HEK293 (cell line): ENCODE measurements around the gene DYRK4.
A peak's percentile ranks its signal among the peaks of the same experiment; 100 is the strongest.

Source experiments
- BCL11B ChIP-seq: fragments of 450-650 bp; formaldehyde crosslinking; IDR thresholded peaks from 2 replicates; pipeline ENCODE4 v1.5.1; 2016; ENCODE audit warnings: low read depth, missing biosample characterization, missing genetic modification characterization
- CTCF ChIP-seq: fragments of 450-650 bp; formaldehyde crosslinking; IDR thresholded peaks from 2 replicates; pipeline ENCODE4 v1.5.1; 2016; ENCODE audit warnings: missing biosample characterization, missing genetic modification characterization
- HIC1 ChIP-seq: fragments of 450-650 bp; formaldehyde crosslinking; IDR thresholded peaks from 2 replicates; pipeline ENCODE4 v1.5.1; 2016; ENCODE audit warnings: missing biosample characterization, missing genetic modification characterization
- HOXC10 ChIP-seq: sonication (generic); formaldehyde crosslinking; IDR thresholded peaks from 2 replicates; pipeline ENCODE4 v1.8.1; 2023; ENCODE audit warnings: mild to moderate bottlenecking, missing genetic modification reagents
- INSM2 ChIP-seq: fragments of 450-650 bp; formaldehyde crosslinking; IDR thresholded peaks from 2 replicates; pipeline ENCODE4 v1.5.1; 2016; ENCODE audit warnings: missing biosample characterization, missing genetic modification characterization
- KLF1 ChIP-seq: fragments of 450-650 bp; formaldehyde crosslinking; IDR thresholded peaks from 2 replicates; pipeline ENCODE4 v1.5.1; 2016; ENCODE audit warnings: missing biosample characterization, missing genetic modification characterization
- MEIS1 ChIP-seq: sonication (generic); formaldehyde crosslinking; IDR thresholded peaks from 2 replicates; pipeline ENCODE4 v1.8.1; 2022; ENCODE audit warnings: missing genetic modification reagents, mild to moderate bottlenecking, borderline replicate concordance
- PRDM1 ChIP-seq: fragments of 450-650 bp; formaldehyde crosslinking; IDR thresholded peaks from 2 replicates; pipeline ENCODE4; 2016; ENCODE audit warnings: missing biosample characterization, missing genetic modification characterization
- RBAK ChIP-seq: fragments of 450-650 bp; formaldehyde crosslinking; IDR thresholded peaks from 2 replicates; pipeline ENCODE4 v1.5.1; 2016; ENCODE audit warnings: missing biosample characterization, missing genetic modification characterization
- SALL2 ChIP-seq: fragments of 450-650 bp; formaldehyde crosslinking; IDR thresholded peaks from 2 replicates; pipeline ENCODE4 v1.5.0; 2017; ENCODE audit warnings: missing biosample characterization, mild to moderate bottlenecking, missing genetic modification characterization, borderline replicate concordance
- YY1 ChIP-seq: fragments of 450-650 bp; formaldehyde crosslinking; IDR thresholded peaks from 2 replicates; pipeline ENCODE4 v1.5.1; 2018; ENCODE audit warnings: missing biosample characterization, missing genetic modification characterization
- YY2 ChIP-seq: fragments of 450-650 bp; formaldehyde crosslinking; IDR thresholded peaks from 2 replicates; pipeline ENCODE4 v1.5.1; 2016; ENCODE audit warnings: missing biosample characterization, missing genetic modification characterization
- ZBTB44 ChIP-seq: fragments of 450-650 bp; IDR thresholded peaks from 2 replicates; pipeline ENCODE4 v1.5.1; 2018; ENCODE audit warnings: missing biosample characterization, mild to moderate bottlenecking, missing genetic modification characterization
- ZBTB8A ChIP-seq: fragments of 450-650 bp; formaldehyde crosslinking; IDR thresholded peaks from 2 replicates; pipeline ENCODE4 v1.5.1; 2016; ENCODE audit warnings: missing biosample characterization, missing genetic modification characterization
- ZNF132 ChIP-seq: fragments of 450-650 bp; formaldehyde crosslinking; IDR thresholded peaks from 2 replicates; pipeline ENCODE4 v1.5.1; 2017; ENCODE audit warnings: missing biosample characterization, missing genetic modification characterization, borderline replicate concordance
- ZNF146 ChIP-seq: fragments of 450-650 bp; formaldehyde crosslinking; IDR thresholded peaks from 2 replicates; pipeline ENCODE4 v1.5.1; 2016; ENCODE audit warnings: missing biosample characterization, missing genetic modification characterization
- ZNF148 ChIP-seq: fragments of 450-650 bp; formaldehyde crosslinking; IDR thresholded peaks from 2 replicates; pipeline ENCODE4 v1.5.0; 2017; ENCODE audit warnings: missing biosample characterization, missing genetic modification characterization, borderline replicate concordance
- ZNF157 ChIP-seq: fragments of 450-650 bp; formaldehyde crosslinking; IDR thresholded peaks from 2 replicates; pipeline ENCODE4 v1.5.1; 2016; ENCODE audit warnings: missing biosample characterization, missing genetic modification characterization
- ZNF239 ChIP-seq: fragments of 450-650 bp; formaldehyde crosslinking; IDR thresholded peaks from 2 replicates; pipeline ENCODE4 v1.5.1; 2016; ENCODE audit warnings: missing biosample characterization, missing genetic modification characterization
- ZNF311 ChIP-seq: fragments of 450-650 bp; formaldehyde crosslinking; IDR thresholded peaks from 2 replicates; pipeline ENCODE4 v1.5.1; 2017; ENCODE audit warnings: missing biosample characterization, missing genetic modification characterization, borderline replicate concordance
- ZNF514 ChIP-seq: fragments of 450-650 bp; formaldehyde crosslinking; IDR thresholded peaks from 2 replicates; pipeline ENCODE4 v1.5.1; 2016; ENCODE audit warnings: missing biosample characterization, missing genetic modification characterization
- ZNF624 ChIP-seq: fragments of 450-650 bp; formaldehyde crosslinking; IDR thresholded peaks from 2 replicates; pipeline ENCODE4 v1.5.1; 2017; ENCODE audit warnings: missing biosample characterization, missing genetic modification characterization
- ZNF658 ChIP-seq: fragments of 450-650 bp; formaldehyde crosslinking; IDR thresholded peaks from 2 replicates; pipeline ENCODE4; 2016; ENCODE audit warnings: missing biosample characterization, missing genetic modification characterization
- ZNF843 ChIP-seq: fragments of 450-650 bp; formaldehyde crosslinking; IDR thresholded peaks from 2 replicates; pipeline ENCODE4 v1.5.1; 2016; ENCODE audit warnings: missing biosample characterization, missing genetic modification characterization
- ZSCAN5A ChIP-seq: fragments of 450-650 bp; formaldehyde crosslinking; IDR thresholded peaks from 2 replicates; pipeline ENCODE4 v1.5.1; 2016; ENCODE audit warnings: missing biosample characterization, missing genetic modification characterization

Gene DYRK4

GRCh38 chr12:4538207-4539160 lies 23.5 kb upstream of the DYRK4 start, which contains the start of gene RAD51AP1 (continued):
- peak; percentile 93 for TF ChIP-seq INSM2 (tag by site-specific recombination)
- TF ChIP-seq PRDM1, result no peak
- no peak for TF ChIP-seq CTCF
- TF ChIP-seq HOXC10 (CRISPR knock-in tag), result no peak
- TF ChIP-seq ZNF148, result 0 out of 2 replicates have a peak, but pooled peaks have one; percentile 48
- TF ChIP-seq ZNF146 (tag by site-specific recombination), result peak; percentile 54
- no peak for TF ChIP-seq BCL11B (tag by site-specific recombination)
- no peak for TF ChIP-seq ZNF624
- TF ChIP-seq SALL2 (tag by site-specific recombination), result no peak
- peak; percentile 96 for TF ChIP-seq YY1 (tag by site-specific recombination)
- TF ChIP-seq ZNF843 (tag by site-specific recombination), result 0 out of 2 replicates have a peak, but pooled peaks have one; percentile 24
- TF ChIP-seq ZBTB8A (tag by site-specific recombination), result peak; percentile 99
- TF ChIP-seq ZNF132 (tag by site-specific recombination), result no peak
- TF ChIP-seq ZNF239, result no peak
- peak; percentile 97 for TF ChIP-seq YY2
- no peak for TF ChIP-seq RBAK (tag by site-specific recombination)
- no peak for TF ChIP-seq ZNF311 (tag by site-specific recombination)
- no peak for TF ChIP-seq HIC1 (tag by site-specific recombination)
- no peak for TF ChIP-seq ZNF658 (tag by site-specific recombination)
- TF ChIP-seq ZNF157 (tag by site-specific recombination), result no peak
- TF ChIP-seq ZBTB44 (tag by site-specific recombination), result 0 out of 2 replicates have a peak, but pooled peaks have one; percentile 34
- TF ChIP-seq KLF1 (tag by site-specific recombination), result no peak
- TF ChIP-seq ZNF514 (tag by site-specific recombination), result no peak
- TF ChIP-seq ZSCAN5A (tag by site-specific recombination), result no peak
- TF ChIP-seq MEIS1 (CRISPR knock-in tag), result no peak
